KMS-11 (cell line): ENCODE results near the gene SCAMP4.

Experiments
- H2AFZ ChIP-seq: fragments of 200-600 bp; sonication (generic); 2 replicates; pipeline ENCODE4 v1.6.1; 2016; ENCODE audit warnings: antibody characterized with exemption, mixed run types, low read depth
- H3K27ac ChIP-seq: fragments of 200-600 bp; sonication (generic); 2 replicates; pipeline ENCODE4 v1.6.1; 2016; ENCODE audit warnings: mild to moderate bottlenecking, mixed run types
- H3K27me3 ChIP-seq: fragments of 200-600 bp; sonication (generic); 2 replicates; pipeline ENCODE4 v1.6.1; 2017; ENCODE audit warnings: mild to moderate bottlenecking, low read depth, mixed run types, moderate library complexity; ENCODE audit not compliant: insufficient read depth
- H3K36me3 ChIP-seq: fragments of 200-600 bp; sonication (generic); 2 replicates; pipeline ENCODE4 v1.6.1; 2017; ENCODE audit warnings: mild to moderate bottlenecking, mixed run types; ENCODE audit not compliant: insufficient read depth
- H3K4me1 ChIP-seq: fragments of 200-600 bp; sonication (generic); 2 replicates; pipeline ENCODE4 v1.6.1; 2016; ENCODE audit warnings: mild to moderate bottlenecking, low read depth, mixed run types; ENCODE audit not compliant: poor library complexity, severe bottlenecking
- H3K4me2 ChIP-seq: fragments of 200-600 bp; sonication (generic); 2 replicates; pipeline ENCODE4 v1.7.0; 2016; ENCODE audit warnings: mild to moderate bottlenecking, mixed run types
- H3K4me3 ChIP-seq: fragments of 200-600 bp; sonication (generic); IDR thresholded peaks from 2 replicates; pipeline ENCODE4 v1.6.1; 2017; ENCODE audit warnings: low read depth, low read length, mixed read lengths; ENCODE audit not compliant: insufficient read depth
- H3K79me2 ChIP-seq: fragments of 200-600 bp; sonication (generic); 2 replicates; pipeline ENCODE4 v1.6.1; 2016; ENCODE audit warnings: low read depth, mixed run types; ENCODE audit not compliant: insufficient read depth
- H3K9ac ChIP-seq: fragments of 200-600 bp; sonication (generic); 2 replicates; pipeline ENCODE4 v1.6.1; 2016; ENCODE audit warnings: mild to moderate bottlenecking, mixed run types
- H4K20me1 ChIP-seq: fragments of 200-600 bp; sonication (generic); 2 replicates; pipeline ENCODE4 v1.6.1; 2016; ENCODE audit warnings: mild to moderate bottlenecking, mixed run types; ENCODE audit not compliant: insufficient read depth
- TF ChIP-seq, protein P1 (sequence below): fragments of 200-600 bp; sonication (generic); conservative IDR thresholded peaks from 2 replicates; pipeline ENCODE4 v1.6.1; 2017; ENCODE audit warnings: low read depth, mild to moderate bottlenecking, antibody characterized with exemption, low read length, moderate library complexity, mixed read lengths

Gene SCAMP4

DNA sequence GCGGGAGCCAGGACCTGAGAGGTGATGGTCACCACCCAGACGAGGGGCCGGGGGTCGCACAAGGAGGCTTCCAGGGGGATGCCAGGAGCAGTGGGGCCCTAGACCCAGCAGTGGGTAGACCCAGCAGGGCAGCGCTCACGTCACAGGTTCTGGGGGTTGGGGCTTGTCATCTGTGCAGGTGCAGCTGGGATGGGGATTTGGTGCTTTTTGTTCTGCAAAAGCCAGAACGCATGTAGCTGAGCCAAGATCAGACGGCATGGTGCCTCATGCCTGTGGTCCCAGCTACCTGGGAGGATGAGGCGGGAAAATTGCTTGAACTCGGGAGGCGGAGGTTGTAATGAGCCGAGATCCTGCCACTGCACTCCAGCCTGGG lies 50.9 kb downstream of the SCAMP4 start:
- no peak overlapping the region for H2AFZ ChIP-seq
- H3K9ac ChIP-seq, result no peak overlapping the region
- TF ChIP-seq, protein P1, sequence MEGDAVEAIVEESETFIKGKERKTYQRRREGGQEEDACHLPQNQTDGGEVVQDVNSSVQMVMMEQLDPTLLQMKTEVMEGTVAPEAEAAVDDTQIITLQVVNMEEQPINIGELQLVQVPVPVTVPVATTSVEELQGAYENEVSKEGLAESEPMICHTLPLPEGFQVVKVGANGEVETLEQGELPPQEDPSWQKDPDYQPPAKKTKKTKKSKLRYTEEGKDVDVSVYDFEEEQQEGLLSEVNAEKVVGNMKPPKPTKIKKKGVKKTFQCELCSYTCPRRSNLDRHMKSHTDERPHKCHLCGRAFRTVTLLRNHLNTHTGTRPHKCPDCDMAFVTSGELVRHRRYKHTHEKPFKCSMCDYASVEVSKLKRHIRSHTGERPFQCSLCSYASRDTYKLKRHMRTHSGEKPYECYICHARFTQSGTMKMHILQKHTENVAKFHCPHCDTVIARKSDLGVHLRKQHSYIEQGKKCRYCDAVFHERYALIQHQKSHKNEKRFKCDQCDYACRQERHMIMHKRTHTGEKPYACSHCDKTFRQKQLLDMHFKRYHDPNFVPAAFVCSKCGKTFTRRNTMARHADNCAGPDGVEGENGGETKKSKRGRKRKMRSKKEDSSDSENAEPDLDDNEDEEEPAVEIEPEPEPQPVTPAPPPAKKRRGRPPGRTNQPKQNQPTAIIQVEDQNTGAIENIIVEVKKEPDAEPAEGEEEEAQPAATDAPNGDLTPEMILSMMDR, result no peak
- no peaks in the 10 kb centered on the region for H3K4me1 ChIP-seq
- H3K4me2 ChIP-seq, result no peak overlapping the region
- H3K27me3 ChIP-seq, result no peaks in the 10 kb centered on the region
- H4K20me1 ChIP-seq, result no peaks in the 10 kb centered on the region
- H3K27ac ChIP-seq, result no peak overlapping the region
- H3K36me3 ChIP-seq, result no peaks in the 10 kb centered on the region
- no peak overlapping the region for H3K4me3 ChIP-seq
- H3K79me2 ChIP-seq, result peaks cover 55% of the 10 kb centered on the region

- TF ChIP-seq, protein P1, result no peak
These were observed 51.8 kb downstream of the SCAMP4 start for GRCh38 chr19:1956868-1957492.

GRCh38 chr19:1957562-1958248 lies 52.5 kb downstream of the SCAMP4 start:
- Histone ChIP-seq H3K9ac (no peak overlapping the region), H4K20me1 (no peaks in the 10 kb centered on the region), H3K4me2 (no peak overlapping the region), H3K27ac (no peak overlapping the region), H3K79me2 (peaks cover 45% of the 10 kb centered on the region), H3K36me3 (no peaks in the 10 kb centered on the region), H3K4me1 (no peaks in the 10 kb centered on the region), H3K4me3 (no peak overlapping the region), H2AFZ (no peak overlapping the region), H3K27me3 (no peaks in the 10 kb centered on the region)
- TF ChIP-seq, protein P1, result no peak

More at GRCh38 chr19:1956868-1957492, 51.8 kb downstream of the SCAMP4 start:
- H3K4me1 ChIP-seq, result no peaks in the 10 kb centered on the region
- H3K27me3 ChIP-seq, result no peaks in the 10 kb centered on the region
- no peak overlapping the region for H3K27ac ChIP-seq
- no peak overlapping the region for H3K9ac ChIP-seq
- no peak overlapping the region for H3K4me3 ChIP-seq
- no peak overlapping the region for H3K4me2 ChIP-seq
- H3K36me3 ChIP-seq, result no peaks in the 10 kb centered on the region
- H4K20me1 ChIP-seq, result no peaks in the 10 kb centered on the region
- no peak overlapping the region for H2AFZ ChIP-seq
- H3K79me2 ChIP-seq, result peaks cover 52% of the 10 kb centered on the region

DNA sequence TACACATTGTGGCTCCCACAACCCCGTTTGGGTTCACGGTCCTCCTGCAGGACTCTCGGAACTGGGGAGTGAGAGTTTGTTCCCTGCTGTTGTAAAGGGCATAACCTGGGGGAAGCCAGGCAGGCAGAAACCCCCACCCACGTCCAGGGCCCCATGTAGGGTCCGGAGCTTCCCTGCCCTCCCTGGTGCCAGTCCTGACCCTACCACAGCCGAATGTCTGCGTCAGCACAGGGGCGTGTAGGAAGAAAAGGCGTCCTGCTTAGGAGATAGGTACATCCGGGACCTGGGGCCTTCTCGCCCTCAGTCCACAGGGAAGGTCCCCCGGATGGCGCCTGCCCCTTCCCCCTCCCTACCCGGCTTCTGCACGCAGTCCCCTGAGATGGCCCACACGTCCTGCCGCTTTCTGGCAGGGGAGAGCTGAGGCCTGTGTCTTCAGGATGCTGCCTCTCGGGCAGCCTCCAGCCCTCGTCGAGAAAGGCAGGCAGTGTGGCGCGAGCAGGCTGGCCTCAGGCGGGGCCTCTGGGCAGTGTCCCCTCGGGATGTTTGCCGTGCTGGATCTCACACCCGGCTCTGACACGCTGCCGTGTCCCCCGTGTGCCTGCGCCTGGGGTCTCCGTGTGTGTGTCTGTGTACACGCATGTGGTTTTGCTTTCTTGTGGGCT lies 54.9 kb downstream of the SCAMP4 start:
- peaks cover 24% of the 10 kb centered on the region; the same call in 1 of the 2 replicates for H3K79me2 ChIP-seq

More for the DNA sequence above, 54.9 kb downstream of the SCAMP4 start:
- H2AFZ ChIP-seq, result no peak overlapping the region
- no peaks in the 10 kb centered on the region for H4K20me1 ChIP-seq
- no peak overlapping the region for H3K27ac ChIP-seq
- no peak overlapping the region for H3K4me2 ChIP-seq
- H3K27me3 ChIP-seq, result no peaks in the 10 kb centered on the region
- no peak overlapping the region for H3K9ac ChIP-seq
- no peaks in the 10 kb centered on the region for H3K4me1 ChIP-seq
- TF ChIP-seq, protein P1, result no peak
- no peaks in the 10 kb centered on the region for H3K36me3 ChIP-seq
- no peak overlapping the region for H3K4me3 ChIP-seq
